Measurements from ENCODE around the gene AFG1L.

The AFG1L gene

GRCh38 chr6:108363889-108364313 lies 69.0 kb downstream of the AFG1L start:
- H3K9me3 ChIP-seq (ENCODE audit: insufficient read depth, low read depth, low read length), result no peaks in the 10 kb centered on the region
- no peaks in the 10 kb centered on the region for H3K79me2 ChIP-seq (ENCODE audit: insufficient read depth, low read length)
- peak overlapping the region; percentile 3 for H3K4me2 ChIP-seq (ENCODE audit: low read depth, low read length, poor library complexity, severe bottlenecking)
- H3K9me2 ChIP-seq (replicated peaks; ENCODE audit: low read depth, low read length), result no peaks in the 10 kb centered on the region
- H3K9ac ChIP-seq (ENCODE audit: low read depth, low read length, poor library complexity, severe bottlenecking), result no peak overlapping the region
- no peak overlapping the region for H3K4me3 ChIP-seq (ENCODE audit: low read length, poor library complexity, severe bottlenecking)
- peak overlapping the region; percentile 5; the same call in 1 of the 2 replicates for H2AFZ ChIP-seq (ENCODE audit: low read length)
- H3K4me1 ChIP-seq (ENCODE audit: insufficient read depth, low read length, poor library complexity, severe bottlenecking), result peaks cover 48% of the 10 kb centered on the region
- no peaks in the 10 kb centered on the region for H3K27me3 ChIP-seq (ENCODE audit: insufficient read depth, low read length, poor library complexity, severe bottlenecking)
- no peak for TF ChIP-seq EZH2phosphoT487 (IDR thresholded peaks at IDR 0.05; ENCODE audit: borderline replicate concordance)
- H4K20me1 ChIP-seq (ENCODE audit: insufficient read depth, low read length, poor library complexity, severe bottlenecking), result no peaks in the 10 kb centered on the region
- no peaks in the 10 kb centered on the region for H3F3A ChIP-seq (ENCODE audit: low read depth)
- H3K36me3 ChIP-seq (ENCODE audit: insufficient read depth, low read length), result no peaks in the 10 kb centered on the region

GRCh38 chr6:108364470-108364869 lies 69.6 kb downstream of the AFG1L start:
- H3K79me2 ChIP-seq (ENCODE audit: insufficient read depth, low read length), result no peaks in the 10 kb centered on the region
- H3K9ac ChIP-seq (ENCODE audit: low read depth, low read length, poor library complexity, severe bottlenecking), result no peak overlapping the region
- no peaks in the 10 kb centered on the region for H3F3A ChIP-seq (ENCODE audit: low read depth)
- no peaks in the 10 kb centered on the region for H3K9me3 ChIP-seq (ENCODE audit: insufficient read depth, low read depth, low read length)
- no peaks in the 10 kb centered on the region for H3K36me3 ChIP-seq (ENCODE audit: insufficient read depth, low read length)
- H3K9me2 ChIP-seq (replicated peaks; ENCODE audit: low read depth, low read length), result no peaks in the 10 kb centered on the region
- TF ChIP-seq EZH2phosphoT487 (IDR thresholded peaks at IDR 0.05; ENCODE audit: borderline replicate concordance) (no peak), CTCF (conservative IDR thresholded peaks at IDR 0.05; ENCODE audit: low read length) (no peak)
- H4K20me1 ChIP-seq (ENCODE audit: insufficient read depth, low read length, poor library complexity, severe bottlenecking), result no peaks in the 10 kb centered on the region
- H2AFZ ChIP-seq (ENCODE audit: low read length), result peak overlapping the region; percentile 5; the same call in 1 of the 2 replicates
- H3K4me3 ChIP-seq (ENCODE audit: low read length, poor library complexity, severe bottlenecking), result no peak overlapping the region
- no peaks in the 10 kb centered on the region for H3K27me3 ChIP-seq (ENCODE audit: insufficient read depth, low read length, poor library complexity, severe bottlenecking)
- peaks cover 45% of the 10 kb centered on the region for H3K4me1 ChIP-seq (ENCODE audit: insufficient read depth, low read length, poor library complexity, severe bottlenecking)
- peak overlapping the region; percentile 3 for H3K4me2 ChIP-seq (ENCODE audit: low read depth, low read length, poor library complexity, severe bottlenecking)

- Histone ChIP-seq H3K4me3 (ENCODE audit: low read length, poor library complexity, severe bottlenecking) (no peak overlapping the region), H3K4me2 (ENCODE audit: low read depth, low read length, poor library complexity, severe bottlenecking) (no peak overlapping the region), H3K79me2 (ENCODE audit: insufficient read depth, low read length) (no peaks in the 10 kb centered on the region), H3K9me2 (replicated peaks; ENCODE audit: low read depth, low read length) (no peaks in the 10 kb centered on the region), H3K27me3 (ENCODE audit: insufficient read depth, low read length, poor library complexity, severe bottlenecking) (no peaks in the 10 kb centered on the region), H3F3A (ENCODE audit: low read depth) (no peaks in the 10 kb centered on the region), H3K4me1 (ENCODE audit: insufficient read depth, low read length, poor library complexity, severe bottlenecking) (peaks cover 35% of the 10 kb centered on the region), H4K20me1 (ENCODE audit: insufficient read depth, low read length, poor library complexity, severe bottlenecking) (no peaks in the 10 kb centered on the region), H3K9me3 (ENCODE audit: insufficient read depth, low read depth, low read length) (no peaks in the 10 kb centered on the region), H3K36me3 (ENCODE audit: insufficient read depth, low read length) (no peaks in the 10 kb centered on the region), H3K9ac (ENCODE audit: low read depth, low read length, poor library complexity, severe bottlenecking) (no peak overlapping the region), H2AFZ (ENCODE audit: low read length) (no peak overlapping the region)
- TF ChIP-seq EZH2phosphoT487 (IDR thresholded peaks at IDR 0.05; ENCODE audit: borderline replicate concordance) (no peak), CTCF (conservative IDR thresholded peaks at IDR 0.05; ENCODE audit: low read length) (no peak)
Observed at GRCh38 chr6:108365478-108365877, 70.6 kb downstream of the AFG1L start.

- H4K20me1 ChIP-seq (ENCODE audit: insufficient read depth, low read length, poor library complexity, severe bottlenecking), result no peaks in the 10 kb centered on the region
- no peak overlapping the region for H2AFZ ChIP-seq (ENCODE audit: low read length)
- no peak overlapping the region for H3K4me3 ChIP-seq (ENCODE audit: low read length, poor library complexity, severe bottlenecking)
- no peaks in the 10 kb centered on the region for H3K36me3 ChIP-seq (ENCODE audit: insufficient read depth, low read length)
- H3K4me2 ChIP-seq (ENCODE audit: low read depth, low read length, poor library complexity, severe bottlenecking), result no peak overlapping the region
- H3K79me2 ChIP-seq (ENCODE audit: insufficient read depth, low read length), result no peaks in the 10 kb centered on the region
- no peak overlapping the region for H3K9ac ChIP-seq (ENCODE audit: low read depth, low read length, poor library complexity, severe bottlenecking)
- H3K9me2 ChIP-seq (replicated peaks; ENCODE audit: low read depth, low read length), result no peaks in the 10 kb centered on the region
- no peak for TF ChIP-seq CTCF (conservative IDR thresholded peaks at IDR 0.05; ENCODE audit: low read length)
- TF ChIP-seq EZH2phosphoT487 (IDR thresholded peaks at IDR 0.05; ENCODE audit: borderline replicate concordance), result no peak
- peaks cover 29% of the 10 kb centered on the region for H3K4me1 ChIP-seq (ENCODE audit: insufficient read depth, low read length, poor library complexity, severe bottlenecking)
- H3K9me3 ChIP-seq (ENCODE audit: insufficient read depth, low read depth, low read length), result no peaks in the 10 kb centered on the region
- no peaks in the 10 kb centered on the region for H3F3A ChIP-seq (ENCODE audit: low read depth)
- H3K27me3 ChIP-seq (ENCODE audit: insufficient read depth, low read length, poor library complexity, severe bottlenecking), result no peaks in the 10 kb centered on the region
Observed at GRCh38 chr6:108366236-108366635, 71.4 kb downstream of the AFG1L start.

Data from Loucy (cell line).